Endodermal cell (in vitro differentiated cells): ENCODE measurements around the gene PIK3CA. TPM values are rescaled to one million over a fixed set of nuclear protein-coding genes. Genes with fewer than 3 reads are reported as not detected.

ENCODE experiments used
- DNase-seq: peaks from one replicate; pipeline ENCODE4 v3.0.0-alpha.2; 2017
- H3K27ac ChIP-seq: 2 replicates; pipeline ENCODE4 v1.5.1; 2013; ENCODE audit warnings: mild to moderate bottlenecking, low read depth, low read length, moderate library complexity
- H3K27me3 ChIP-seq: 2 replicates; pipeline ENCODE4 v1.6.1; 2013; ENCODE audit warnings: mild to moderate bottlenecking, low read length, moderate library complexity; ENCODE audit not compliant: insufficient read depth, control insufficient read depth, poor library complexity, severe bottlenecking
- H3K36me3 ChIP-seq: 2 replicates; pipeline ENCODE4 v1.7.0; 2013; ENCODE audit warnings: mild to moderate bottlenecking, low read length, moderate library complexity; ENCODE audit not compliant: control insufficient read depth, insufficient read depth
- H3K4me1 ChIP-seq: one replicate; pipeline ENCODE4 v1.7.0; 2013; ENCODE audit warnings: low read length; ENCODE audit not compliant: control insufficient read depth, insufficient read depth
- H3K4me3 ChIP-seq: 2 replicates; pipeline ENCODE4 v1.5.1; 2013; ENCODE audit warnings: mild to moderate bottlenecking, low read length, moderate library complexity
- H3K9ac ChIP-seq: 2 replicates; pipeline ENCODE4 v1.6.1; 2013; ENCODE audit warnings: mild to moderate bottlenecking, low read length, moderate library complexity; ENCODE audit not compliant: poor library complexity, severe bottlenecking; ENCODE audit errors: extremely low read depth
- H3K9me3 ChIP-seq: 2 replicates; pipeline ENCODE4 v1.6.1; 2013; ENCODE audit warnings: mild to moderate bottlenecking, low read length, moderate library complexity; ENCODE audit not compliant: control insufficient read depth
- H3K27ac Mint-ChIP-seq: 2 replicates; pipeline ENCODE4 v1.8.0; 2020; ENCODE audit warnings: mixed read lengths
- H3K27me3 Mint-ChIP-seq: 2 replicates; pipeline ENCODE4 v1.8.0; 2021; ENCODE audit warnings: mild to moderate bottlenecking, mixed read lengths; ENCODE audit not compliant: insufficient read depth
- H3K36me3 Mint-ChIP-seq: 2 replicates; pipeline ENCODE4 v1.8.0; 2020; ENCODE audit warnings: low read depth, mixed read lengths
- H3K4me1 Mint-ChIP-seq: 2 replicates; pipeline ENCODE4 v1.8.0; 2020; ENCODE audit warnings: mixed read lengths
- H3K4me3 Mint-ChIP-seq: 2 replicates; pipeline ENCODE4 v1.8.0; 2020; ENCODE audit warnings: mild to moderate bottlenecking, moderate library complexity, mixed read lengths
- H3K9me3 Mint-ChIP-seq: 2 replicates; pipeline ENCODE4 v1.8.0; 2020; ENCODE audit warnings: mild to moderate bottlenecking, mixed read lengths
- CTCF ChIP-seq: fragments of 200-600 bp; sonication (generic); conservative IDR thresholded peaks from 2 replicates; pipeline ENCODE4 v1.5.0; 2021; ENCODE audit warnings: antibody characterized with exemption, mild to moderate bottlenecking
- WGBS, 2 experiments: methylation state at CpG; one replicate each; pipeline versions ENCODE4 v1.1.5 to v1.1.7; 2013; ENCODE audit warnings: missing lambda C conversion rate in 2 of 2, mixed read lengths in 1 of 2; ENCODE audit not compliant: insufficient coverage in 1 of 2, insufficient read length in 1 of 2; 5-methylcytosine and 5-hydroxymethylcytosine counted together
- total RNA-seq, 2 donors: library from RNA; stranded (reverse); fragmentation: NEBNext Ultra II Directional in 1 of 2; extraction: Animal tissue kit (Norgen Biotek cat#: 25700) in 1 of 2; gene quantifications; 2 replicates in 1 of 2; 3 replicates in 1 of 2; pipeline ENCODE4 v1.2.1, GENCODE V29; 2021

Gene PIK3CA
- total RNA-seq, 2 donors from 2014 or later: 21.1 to 22.2 TPM

- Histone ChIP-seq H3K9ac (no peak overlapping the region), H3K9me3 (no peaks in the 10 kb centered on the region), H3K4me1 (no peaks in the 10 kb centered on the region), H3K27me3 (no peaks in the 10 kb centered on the region), H3K36me3 (no peaks in the 10 kb centered on the region), H3K4me3 (no peak overlapping the region), H3K27ac (no peak overlapping the region)
- H3K27ac Mint-ChIP-seq: no peak overlapping the region
- H3K27me3 Mint-ChIP-seq: no peaks in the 10 kb centered on the region
- TF ChIP-seq CTCF: no peak
- no peaks in the 10 kb centered on the region for H3K4me1 Mint-ChIP-seq
- WGBS, 2 experiments: 100% methylated on average over 1 of the region's 1 CpG; no CpG with 5 or more reads in 1 of the 2 experiments
- no peak for DNase-seq
- H3K9me3 Mint-ChIP-seq: no peaks in the 10 kb centered on the region
- H3K36me3 Mint-ChIP-seq: no peaks in the 10 kb centered on the region
- H3K4me3 Mint-ChIP-seq: no peak overlapping the region
Measured at GRCh38 chr3:179279837-179280236, 131.7 kb downstream of the PIK3CA start.

GRCh38 chr3:179281825-179282224 lies 133.7 kb downstream of the PIK3CA start:
- Mint-ChIP-seq H3K9me3 (no peaks in the 10 kb centered on the region), H3K4me1 (no peaks in the 10 kb centered on the region), H3K27ac (no peak overlapping the region), H3K27me3 (no peaks in the 10 kb centered on the region), H3K4me3 (no peak overlapping the region), H3K36me3 (no peaks in the 10 kb centered on the region)
- Histone ChIP-seq H3K27me3 (no peaks in the 10 kb centered on the region), H3K36me3 (no peaks in the 10 kb centered on the region), H3K9me3 (no peaks in the 10 kb centered on the region), H3K4me3 (no peak overlapping the region), H3K4me1 (no peaks in the 10 kb centered on the region), H3K9ac (no peak overlapping the region), H3K27ac (no peak overlapping the region)
- DNase-seq: no peak
- no peak for TF ChIP-seq CTCF
- WGBS, 2 experiments: 96 to 100% methylated on average over 1 to 3 of the region's 3 CpGs

GRCh38 chr3:179286331-179286730 lies 138.2 kb downstream of the PIK3CA start:
- H3K4me3 Mint-ChIP-seq: no peak overlapping the region
- no peak overlapping the region for H3K27ac ChIP-seq

More at GRCh38 chr3:179286331-179286730, 138.2 kb downstream of the PIK3CA start:
- Mint-ChIP-seq H3K27me3 (no peaks in the 10 kb centered on the region), H3K4me1 (peaks cover 5% of the 10 kb centered on the region), H3K36me3 (no peaks in the 10 kb centered on the region), H3K27ac (no peak overlapping the region), H3K9me3 (peaks cover 3% of the 10 kb centered on the region)
- TF ChIP-seq CTCF: no peak
- H3K27me3 ChIP-seq: no peaks in the 10 kb centered on the region
- H3K36me3 ChIP-seq: no peaks in the 10 kb centered on the region
- H3K4me3 ChIP-seq: no peak overlapping the region
- no peak for DNase-seq
- no peaks in the 10 kb centered on the region for H3K9me3 ChIP-seq
- no peak overlapping the region for H3K9ac ChIP-seq
- WGBS, 2 experiments: 93 to 100% methylated on average over 3 to 6 of the region's 6 CpGs
- no peaks in the 10 kb centered on the region for H3K4me1 ChIP-seq
